GM23338 (cell line): ENCODE data around the gene FCRL6. TPM values are rescaled to one million over a fixed set of nuclear protein-coding genes. Genes with fewer than 3 reads are reported as not detected.
A peak's percentile ranks its signal among the peaks of the same experiment; 100 is the strongest.

Experiments
- ATAC-seq: fragments of 200-7000 bp; cut with Tn5 transposase; 3 replicates; pipeline ENCODE4 v1.9.1; 2020
- DNase-seq: peaks from one replicate; pipeline ENCODE4 v3.0.0-alpha.2; 2015; ENCODE audit warnings: low spot score
- H2AFZ ChIP-seq: fragments of 200-600 bp; sonication (generic); 2 replicates; pipeline ENCODE4 v1.8.0; 2016; ENCODE audit warnings: antibody characterized with exemption, mild to moderate bottlenecking, moderate library complexity
- H3F3A ChIP-seq: fragments of 200-600 bp; sonication (generic); replicated peaks from 2 replicates; pipeline ENCODE4 v1.8.0; 2017; ENCODE audit warnings: antibody characterized with exemption, mixed run types, low read depth
- H3K27ac ChIP-seq: fragments of 200-600 bp; sonication (generic); 2 replicates; pipeline ENCODE4 v1.6.1; 2016; ENCODE audit warnings: low read depth
- H3K27me3 ChIP-seq: fragments of 200-600 bp; sonication (generic); 2 replicates; pipeline ENCODE4 v1.8.0; 2016; ENCODE audit warnings: mild to moderate bottlenecking, mixed run types, moderate library complexity; ENCODE audit not compliant: insufficient read depth
- H3K36me3 ChIP-seq: fragments of 200-600 bp; sonication (generic); 2 replicates; pipeline ENCODE4 v1.8.0; 2016; ENCODE audit warnings: mild to moderate bottlenecking; ENCODE audit not compliant: insufficient read depth
- H3K4me1 ChIP-seq: fragments of 200-600 bp; sonication (generic); 2 replicates; pipeline ENCODE4 v1.8.0; 2016; ENCODE audit warnings: mild to moderate bottlenecking, moderate library complexity; ENCODE audit not compliant: insufficient read depth
- H3K4me2 ChIP-seq: fragments of 200-600 bp; sonication (generic); 2 replicates; pipeline ENCODE4 v1.7.1; 2017; ENCODE audit warnings: mixed run types
- H3K4me3 ChIP-seq: fragments of 200-600 bp; sonication (generic); 2 replicates; pipeline ENCODE4 v1.6.1; 2016; ENCODE audit warnings: mixed run types
- H3K79me2 ChIP-seq: fragments of 200-600 bp; sonication (generic); replicated peaks from 2 replicates; pipeline ENCODE4 v1.8.0; 2017; ENCODE audit warnings: mild to moderate bottlenecking; ENCODE audit not compliant: insufficient read depth
- H3K9me2 ChIP-seq: fragments of 200-600 bp; sonication (generic); 2 replicates; pipeline ENCODE4 v1.8.0; 2017; ENCODE audit not compliant: insufficient read depth
- H4K20me1 ChIP-seq: fragments of 200-600 bp; sonication (generic); replicated peaks from 2 replicates; pipeline ENCODE4 v1.8.0; 2017; ENCODE audit warnings: mild to moderate bottlenecking; ENCODE audit not compliant: insufficient read depth
- H3K27ac Mint-ChIP-seq: 2 replicates; pipeline ENCODE4 v1.8.0; 2020; ENCODE audit warnings: inconsistent platforms, mild to moderate bottlenecking, moderate library complexity, mixed read lengths
- H3K27me3 Mint-ChIP-seq: 3 replicates; pipeline ENCODE4 v1.8.0; 2022; ENCODE audit warnings: low read depth, mild to moderate bottlenecking, moderate library complexity, mixed read lengths, inconsistent platforms; ENCODE audit not compliant: insufficient read depth, poor library complexity
- H3K36me3 Mint-ChIP-seq: 3 replicates; pipeline ENCODE4 v1.8.0; 2021; ENCODE audit warnings: low read depth, mild to moderate bottlenecking, inconsistent platforms, moderate library complexity, mixed read lengths
- H3K4me1 Mint-ChIP-seq: 3 replicates; pipeline ENCODE4 v1.8.0; 2020; ENCODE audit warnings: mild to moderate bottlenecking, inconsistent platforms, mixed read lengths
- H3K4me3 Mint-ChIP-seq: 3 replicates; pipeline ENCODE4 v1.8.0; 2021; ENCODE audit warnings: moderate library complexity, mild to moderate bottlenecking, inconsistent platforms, mixed read lengths
- H3K9me3 Mint-ChIP-seq: 3 replicates; pipeline ENCODE4 v1.8.0; 2020; ENCODE audit warnings: moderate library complexity, mild to moderate bottlenecking, inconsistent platforms, mixed read lengths
- CREB1 ChIP-seq: fragments of 250-450 bp; sonication (Bioruptor Pico); IDR thresholded peaks from 2 replicates; pipeline ENCODE4 v1.5.0; 2020; ENCODE audit warnings: low read depth, mild to moderate bottlenecking, moderate library complexity
- CTCF ChIP-seq, 2 experiments: fragments of 200-600 bp in 1 of 2; sonication (generic) in 1 of 2; conservative IDR thresholded peaks; 2 replicates each; pipeline versions ENCODE4 v1.5.1 to v1.6.1; 2016 to 2017; ENCODE audit warnings: antibody characterized with exemption in 2 of 2, low read depth in 2 of 2, mild to moderate bottlenecking in 2 of 2, moderate library complexity in 1 of 2
- ETS1 ChIP-seq: IDR thresholded peaks from 2 replicates; pipeline ENCODE4 v1.6.1; 2016; ENCODE audit warnings: antibody characterized with exemption
- EZH2 ChIP-seq: fragments of 200-600 bp; sonication (generic); IDR thresholded peaks from one replicate; pipeline ENCODE4 v1.8.0; 2017; ENCODE audit warnings: antibody characterized with exemption, mild to moderate bottlenecking, low read depth; ENCODE audit not compliant: unreplicated experiment
- EZH2phosphoT487 ChIP-seq: fragments of 200-600 bp; sonication (generic); IDR thresholded peaks from one replicate; pipeline ENCODE4 v1.8.1; 2018; ENCODE audit warnings: antibody characterized with exemption; ENCODE audit not compliant: unreplicated experiment
- JUNB ChIP-seq: IDR thresholded peaks from one replicate; pipeline ENCODE4 v1.6.1; 2016; ENCODE audit warnings: antibody characterized with exemption; ENCODE audit not compliant: unreplicated experiment
- NANOG ChIP-seq: IDR thresholded peaks from 2 replicates; pipeline ENCODE4 v1.6.1; 2016; ENCODE audit warnings: antibody characterized with exemption, borderline replicate concordance
- REST ChIP-seq: IDR thresholded peaks from one replicate; pipeline ENCODE4 v1.6.1; 2018; ENCODE audit warnings: antibody characterized with exemption; ENCODE audit not compliant: unreplicated experiment
- STAT1 ChIP-seq: IDR thresholded peaks from one replicate; pipeline ENCODE4 v1.6.1; 2016; ENCODE audit warnings: antibody characterized with exemption; ENCODE audit not compliant: unreplicated experiment
- ZNF331 ChIP-seq: fragments of 250-450 bp; sonication (Bioruptor Pico); IDR thresholded peaks from 2 replicates; pipeline ENCODE4 v1.5.0; 2020; ENCODE audit warnings: low read depth, mild to moderate bottlenecking, moderate library complexity
- ZNF462 ChIP-seq: fragments of 250-450 bp; sonication (Bioruptor Pico); IDR thresholded peaks from 2 replicates; pipeline ENCODE4 v1.5.0; 2020; ENCODE audit warnings: mild to moderate bottlenecking, moderate library complexity
- polyA plus RNA-seq: library from polyadenylated mRNA; unstranded; fragments of >200 nt; fragmentation: Nextera tagmentation; extraction: Ambion mirVana; gene quantifications from 2 replicates; pipeline ENCODE4 v1.2.1, GENCODE V29; 2016
- total RNA-seq: library from RNA; depleted of rRNA; stranded (reverse); fragments of >200 nt; shearing (Covaris generic); gene quantifications from 2 replicates; pipeline ENCODE4 v1.2.3, GENCODE V29; 2014

Gene FCRL6
- total and polyA plus RNA-seq, 2 experiments from 2014 or later: not detected

GRCh38 chr1:159831412-159832141, 29.4 kb downstream of the FCRL6 start:
- Histone ChIP-seq H3F3A (no peaks in the 10 kb centered on the region), H3K9me2 (no peaks in the 10 kb centered on the region), H2AFZ (no peak overlapping the region), H3K4me1 (no peaks in the 10 kb centered on the region; the same call in 1 of the 2 replicates), H4K20me1 (no peaks in the 10 kb centered on the region), H3K27me3 (no peaks in the 10 kb centered on the region), H3K79me2 (no peaks in the 10 kb centered on the region), H3K36me3 (no peaks in the 10 kb centered on the region), H3K27ac (no peak overlapping the region), H3K4me3 (no peak overlapping the region), H3K4me2 (no peak overlapping the region)
- Mint-ChIP-seq H3K4me3 (no peak overlapping the region), H3K36me3 (no peaks in the 10 kb centered on the region), H3K9me3 (no peaks in the 10 kb centered on the region; the same call in 2 of the 3 replicates), H3K27me3 (peaks cover 4% of the 10 kb centered on the region), H3K27ac (no peak overlapping the region), H3K4me1 (peaks cover 14% of the 10 kb centered on the region)
- DNase-seq (no peak), ATAC-seq (peak; percentile 35)
- TF ChIP-seq EZH2: no peak
- no peak for TF ChIP-seq STAT1
- TF ChIP-seq ZNF462: no peak
- no peak for TF ChIP-seq ZNF331 (CRISPR knock-in tag)
- TF ChIP-seq EZH2phosphoT487: no peak
- TF ChIP-seq REST: no peak
- TF ChIP-seq JUNB: no peak
- no peak for TF ChIP-seq CREB1
- TF ChIP-seq NANOG: no peak
- no peak for TF ChIP-seq ETS1
- TF ChIP-seq CTCF (conservative IDR thresholded peaks at IDR 0.05; ENCODE audit: low read depth in 2 of 2): no peak
